ENCODE data around the gene SDK1. TPM values are rescaled to one million over a fixed set of nuclear protein-coding genes. Genes with fewer than 3 reads are reported as not detected.

Gene SDK1
- total RNA-seq, 1 donor from 2014 or later = 225 TPM

GRCh38 chr7:4282434-4283223 is 981.6 kb downstream of the SDK1 start:
- Mint-ChIP-seq H3K9me3 (ENCODE audit: unreplicated experiment) (peaks cover 9% of the 10 kb centered on the region), H3K4me1 (ENCODE audit: low read depth, unreplicated experiment) (peaks cover 24% of the 10 kb centered on the region), H3K36me3 (ENCODE audit: unreplicated experiment) (peaks cover 7% of the 10 kb centered on the region), H3K4me3 (ENCODE audit: unreplicated experiment) (peak overlapping the region; percentile 39), H3K27ac (ENCODE audit: unreplicated experiment) (peak overlapping the region; percentile 84), H3K27me3 (ENCODE audit: unreplicated experiment) (peaks cover 13% of the 10 kb centered on the region)
- TF ChIP-seq, protein P1, sequence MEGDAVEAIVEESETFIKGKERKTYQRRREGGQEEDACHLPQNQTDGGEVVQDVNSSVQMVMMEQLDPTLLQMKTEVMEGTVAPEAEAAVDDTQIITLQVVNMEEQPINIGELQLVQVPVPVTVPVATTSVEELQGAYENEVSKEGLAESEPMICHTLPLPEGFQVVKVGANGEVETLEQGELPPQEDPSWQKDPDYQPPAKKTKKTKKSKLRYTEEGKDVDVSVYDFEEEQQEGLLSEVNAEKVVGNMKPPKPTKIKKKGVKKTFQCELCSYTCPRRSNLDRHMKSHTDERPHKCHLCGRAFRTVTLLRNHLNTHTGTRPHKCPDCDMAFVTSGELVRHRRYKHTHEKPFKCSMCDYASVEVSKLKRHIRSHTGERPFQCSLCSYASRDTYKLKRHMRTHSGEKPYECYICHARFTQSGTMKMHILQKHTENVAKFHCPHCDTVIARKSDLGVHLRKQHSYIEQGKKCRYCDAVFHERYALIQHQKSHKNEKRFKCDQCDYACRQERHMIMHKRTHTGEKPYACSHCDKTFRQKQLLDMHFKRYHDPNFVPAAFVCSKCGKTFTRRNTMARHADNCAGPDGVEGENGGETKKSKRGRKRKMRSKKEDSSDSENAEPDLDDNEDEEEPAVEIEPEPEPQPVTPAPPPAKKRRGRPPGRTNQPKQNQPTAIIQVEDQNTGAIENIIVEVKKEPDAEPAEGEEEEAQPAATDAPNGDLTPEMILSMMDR (IDR thresholded peaks at IDR 0.05; ENCODE audit: partially characterized antibody, unreplicated experiment) = no peak
- DNase-seq = no peak

DNA sequence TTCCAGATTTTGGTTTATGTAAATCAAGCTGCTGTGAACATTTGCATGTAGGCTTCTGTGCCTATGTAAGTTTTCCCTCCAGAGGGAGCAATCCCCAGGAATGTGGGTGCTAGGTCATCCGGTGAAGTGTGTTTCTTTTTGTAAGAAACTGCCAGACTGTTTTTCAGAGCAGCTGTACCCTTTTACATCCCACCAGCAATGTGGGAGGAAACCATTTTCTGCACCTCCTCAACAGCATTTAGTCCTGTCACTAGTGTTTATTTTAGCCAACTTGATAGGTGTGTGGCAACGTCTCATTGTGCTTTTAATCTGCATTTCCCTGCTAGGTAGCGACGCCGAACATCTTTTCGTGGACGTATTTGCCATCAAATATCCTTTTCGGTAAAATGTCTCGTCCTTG is 985.3 kb downstream of the SDK1 start:
- DNase-seq = no peak
- Mint-ChIP-seq H3K36me3 (ENCODE audit: unreplicated experiment) (peaks cover 20% of the 10 kb centered on the region), H3K27ac (ENCODE audit: unreplicated experiment) (no peak overlapping the region), H3K4me3 (ENCODE audit: unreplicated experiment) (no peak overlapping the region), H3K27me3 (ENCODE audit: unreplicated experiment) (peaks cover 7% of the 10 kb centered on the region), H3K9me3 (ENCODE audit: unreplicated experiment) (peaks cover 6% of the 10 kb centered on the region), H3K4me1 (ENCODE audit: low read depth, unreplicated experiment) (peaks cover 11% of the 10 kb centered on the region)
- TF ChIP-seq, protein P1 (IDR thresholded peaks at IDR 0.05; ENCODE audit: partially characterized antibody, unreplicated experiment) = no peak

DNA sequence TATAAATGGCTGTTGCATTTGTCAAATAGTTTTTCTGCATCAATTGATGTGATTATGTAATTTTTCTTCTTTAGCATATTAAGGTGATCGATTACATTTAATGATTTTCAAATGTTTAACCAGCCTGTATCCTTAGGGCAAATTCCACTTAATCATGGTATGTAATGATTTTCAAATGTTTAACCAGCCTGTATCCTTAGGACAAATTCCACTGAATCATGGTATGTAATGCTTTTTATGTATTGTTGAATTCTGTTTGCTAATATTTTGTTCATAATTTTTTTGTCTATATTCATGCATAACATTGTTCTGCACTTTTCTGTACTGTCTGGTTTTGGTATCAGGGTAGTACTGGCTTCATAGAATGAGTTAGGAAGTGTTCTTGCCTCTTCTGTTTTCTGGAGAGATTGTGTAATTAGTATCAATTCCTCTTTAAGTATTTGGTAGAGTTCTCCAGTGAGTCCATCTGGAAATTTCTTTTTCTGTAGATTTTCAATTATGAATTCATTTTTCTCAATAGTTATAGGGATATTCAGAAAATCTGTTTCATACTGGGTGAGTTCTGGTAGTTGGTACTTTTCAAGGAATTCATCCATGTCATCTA is 987.8 kb downstream of the SDK1 start:
- no peak for DNase-seq
- Mint-ChIP-seq H3K27me3 (ENCODE audit: unreplicated experiment) (peaks cover 2% of the 10 kb centered on the region), H3K9me3 (ENCODE audit: unreplicated experiment) (peaks cover 2% of the 10 kb centered on the region), H3K27ac (ENCODE audit: unreplicated experiment) (no peak overlapping the region), H3K4me3 (ENCODE audit: unreplicated experiment) (no peak overlapping the region), H3K36me3 (ENCODE audit: unreplicated experiment) (peaks cover 34% of the 10 kb centered on the region), H3K4me1 (ENCODE audit: low read depth, unreplicated experiment) (no peaks in the 10 kb centered on the region)
- TF ChIP-seq, protein P1 (IDR thresholded peaks at IDR 0.05; ENCODE audit: partially characterized antibody, unreplicated experiment) = no peak

GRCh38 chr7:4297165-4297917 is 996.3 kb downstream of the SDK1 start:
- H3K36me3 Mint-ChIP-seq (ENCODE audit: unreplicated experiment) = peaks cover 28% of the 10 kb centered on the region
- peaks cover 7% of the 10 kb centered on the region for H3K27me3 Mint-ChIP-seq (ENCODE audit: unreplicated experiment)
- TF ChIP-seq, protein P1 (IDR thresholded peaks at IDR 0.05; ENCODE audit: partially characterized antibody, unreplicated experiment) = no peak
- no peak overlapping the region for H3K27ac Mint-ChIP-seq (ENCODE audit: unreplicated experiment)
- H3K9me3 Mint-ChIP-seq (ENCODE audit: unreplicated experiment) = peaks cover 5% of the 10 kb centered on the region
- no peak for DNase-seq
- H3K4me1 Mint-ChIP-seq (ENCODE audit: low read depth, unreplicated experiment) = no peaks in the 10 kb centered on the region
- H3K4me3 Mint-ChIP-seq (ENCODE audit: unreplicated experiment) = no peak overlapping the region
